ENCODE data around the gene TNNI3.
"Not testable (repeated sequence)": the region's sequence is repeated elsewhere in the genome, so short reads cannot be mapped to it uniquely, and the experiment has no call there.

The TNNI3 gene

DNA sequence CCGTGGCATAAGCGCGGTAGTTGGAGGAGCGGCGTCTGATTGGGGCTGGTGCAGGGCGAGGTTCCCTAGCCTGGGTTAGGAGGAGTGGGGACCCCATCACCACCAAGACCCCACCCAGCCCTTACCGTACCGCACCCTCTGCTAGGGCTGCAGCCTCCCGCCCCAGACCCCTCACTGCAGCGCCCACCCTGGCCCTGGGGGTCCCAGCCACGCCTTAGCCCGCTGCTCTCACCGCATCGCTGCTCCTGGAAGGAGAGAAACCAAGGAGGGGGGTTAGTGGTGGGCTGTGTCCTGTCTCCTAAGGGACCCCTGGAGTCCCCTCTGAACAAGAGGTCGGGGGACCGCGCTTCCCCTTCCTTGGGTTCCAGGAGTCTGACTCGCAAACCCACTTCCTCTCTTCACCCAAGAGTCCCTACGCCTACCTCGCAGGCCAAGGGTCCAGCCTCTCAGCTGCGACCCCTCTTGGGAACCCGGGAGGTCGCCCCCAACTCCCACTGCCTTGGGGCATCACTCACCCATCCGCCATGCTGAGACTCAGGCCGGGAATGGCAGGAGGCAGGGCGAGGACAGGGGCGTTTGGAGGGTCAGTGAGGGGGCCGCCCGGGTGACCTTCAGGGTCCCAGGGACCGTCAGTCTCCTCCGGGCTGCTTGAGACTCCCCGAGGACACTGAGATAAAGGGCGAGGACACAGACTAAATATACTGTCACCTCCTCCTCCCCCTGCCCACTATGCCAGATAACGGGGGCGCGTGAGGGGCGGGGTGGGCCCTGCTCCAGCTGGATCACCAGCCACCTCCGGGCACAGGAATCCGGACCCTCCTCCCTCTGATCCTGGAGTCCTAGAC is at the start of gene TNNI3:
TNNI3 (minus strand) TSS at position 669 of the 845 bp plus-strand sequence; CDS start at position 526, 143 bp downstream.
- no peak for DNase-seq

DNA sequence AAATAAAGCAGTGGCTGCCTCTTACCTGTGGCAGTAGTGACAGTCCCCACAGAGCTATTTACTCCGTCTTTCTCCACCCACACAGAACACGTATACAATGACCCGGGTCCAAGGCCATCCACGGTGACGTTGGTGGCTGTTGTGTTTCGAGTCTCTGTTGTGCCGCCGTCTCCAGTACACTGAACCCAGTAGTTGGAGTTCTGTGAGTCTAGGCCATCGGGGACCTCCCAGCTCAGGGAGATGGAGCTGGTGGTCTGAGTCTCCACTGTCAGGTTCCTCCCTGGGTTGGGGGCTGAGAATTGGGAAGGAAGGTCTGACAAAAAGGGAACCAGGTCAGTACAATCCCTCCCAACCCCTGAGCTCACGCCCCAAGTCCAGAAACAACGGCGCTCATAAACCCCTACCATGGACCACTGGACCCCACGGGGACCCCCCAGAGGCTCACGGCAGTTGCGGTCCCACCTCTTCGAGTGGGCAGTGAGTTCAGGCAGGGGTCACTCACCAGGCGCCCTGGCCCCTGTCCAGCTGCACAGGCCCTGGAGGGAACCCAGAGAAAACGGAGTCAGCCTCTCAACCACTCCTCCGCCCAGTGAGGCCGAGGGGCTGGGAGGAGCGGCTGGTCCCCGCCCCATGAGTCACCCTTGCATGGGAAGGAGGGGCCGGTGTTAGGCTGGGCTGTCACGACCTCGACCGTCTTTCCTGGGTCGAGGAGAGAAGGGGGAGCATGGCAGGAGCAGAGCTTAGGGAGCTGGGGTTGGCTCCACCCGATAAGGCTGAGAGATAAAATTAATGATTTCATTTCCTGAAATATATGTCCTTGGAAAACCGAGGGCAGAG is 49.4 kb upstream of the TNNI3 start:
- DNase-seq: peak; percentile 67

DNA sequence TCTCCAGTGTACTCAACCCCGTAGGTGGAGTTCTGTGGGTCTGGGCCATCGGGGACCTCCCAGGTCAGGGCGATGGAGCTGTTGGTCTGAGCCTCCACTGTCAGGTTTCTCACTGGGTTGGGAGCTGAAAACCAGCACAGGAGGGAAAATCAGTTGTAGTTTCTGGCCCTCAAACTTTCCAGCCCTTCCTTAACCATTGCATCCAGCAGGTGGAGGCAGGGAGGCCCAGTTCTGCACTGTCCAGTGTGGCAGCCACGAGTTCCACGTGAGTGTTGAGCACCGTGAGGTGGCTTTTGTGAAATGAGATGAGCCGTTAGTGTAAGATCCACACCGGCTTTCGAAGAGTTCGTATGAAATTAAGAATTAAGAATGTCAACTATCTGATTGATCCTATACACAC is 44.7 kb upstream of the TNNI3 start:
- DNase-seq: not testable (repeated sequence)

- DNase-seq: no peak
Observed at GRCh38 chr19:55199620-55200204, 42.2 kb upstream of the TNNI3 start.

- no peak for DNase-seq
Observed at GRCh38 chr19:55198651-55199050, 41.1 kb upstream of the TNNI3 start.

GRCh38 chr19:55197528-55197927 is 40.0 kb upstream of the TNNI3 start:
- no peak for DNase-seq

- DNase-seq: no peak
Observed at GRCh38 chr19:55196803-55197202, 39.3 kb upstream of the TNNI3 start.

DNA sequence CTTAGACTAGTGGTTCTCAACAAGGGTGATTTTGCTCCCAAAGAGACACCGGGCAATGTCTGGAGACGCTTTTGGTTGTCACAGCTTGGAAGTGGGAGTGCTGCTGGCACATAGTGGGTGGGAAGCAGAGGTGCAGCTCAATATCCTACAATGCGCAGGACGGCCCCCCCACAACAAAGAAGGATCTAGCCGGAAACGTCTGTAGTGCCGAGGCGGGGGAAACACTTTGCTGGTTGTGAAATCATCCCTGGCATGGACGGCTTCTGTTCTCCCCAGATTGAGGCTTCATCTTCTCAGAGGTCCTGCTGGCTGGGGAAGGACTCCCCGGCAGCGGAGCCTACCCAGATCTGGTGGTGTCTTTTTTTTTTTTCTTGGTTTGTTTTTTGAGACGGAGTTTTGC is 35.9 kb upstream of the TNNI3 start:
- no peak for DNase-seq

GRCh38 chr19:55189403-55189835 is 31.9 kb upstream of the TNNI3 start:
- no peak for DNase-seq

DNA sequence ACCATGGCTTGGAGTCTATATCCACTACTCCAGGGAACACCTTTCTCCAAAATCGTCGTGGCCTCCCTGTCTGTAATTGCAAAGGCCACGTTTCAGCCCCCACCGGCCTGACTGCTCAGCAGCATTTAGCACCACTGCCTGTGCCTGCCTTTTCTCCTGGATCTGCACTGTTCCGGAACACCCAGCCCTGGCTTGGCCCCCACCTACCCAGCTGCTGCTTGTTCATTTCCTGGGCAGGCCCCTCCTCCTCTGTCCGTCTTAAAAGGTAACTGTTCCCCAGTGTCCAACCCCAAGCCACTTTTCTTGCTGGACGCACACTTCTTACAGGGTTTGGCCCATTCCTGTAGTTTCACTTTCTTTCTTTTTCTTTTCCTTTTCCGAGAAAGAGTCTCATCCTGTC is 31.1 kb upstream of the TNNI3 start:
- no peak for DNase-seq

DNA sequence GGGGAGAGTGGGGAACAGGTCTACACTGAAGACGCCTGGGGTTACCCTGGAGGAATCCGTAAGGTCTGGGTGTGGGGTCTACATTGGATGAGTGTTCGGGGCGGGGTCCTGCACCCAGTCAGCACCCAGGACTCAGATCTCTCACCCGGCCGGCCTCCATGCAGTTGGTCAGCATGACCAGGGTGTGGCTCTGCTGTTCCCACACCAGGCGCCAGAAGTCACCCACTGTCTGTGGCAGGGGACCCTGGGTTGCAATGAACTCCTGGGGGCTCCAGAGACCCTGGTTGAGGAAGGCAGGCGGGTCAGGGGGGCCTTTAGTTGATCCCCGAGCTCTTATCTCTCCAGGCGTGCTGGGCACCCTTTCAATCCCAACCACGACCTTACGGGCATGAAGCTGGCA is 28.5 kb upstream of the TNNI3 start:
- DNase-seq: no peak

- DNase-seq: no peak
Observed at GRCh38 chr19:55181740-55182139, 24.2 kb upstream of the TNNI3 start.

- DNase-seq: no peak
Observed at GRCh38 chr19:55179606-55180484, 22.3 kb upstream of the TNNI3 start, which contains the start of gene SYT5. Gene SYT5 (minus strand): TSS chr19:55180289. CDS start chr19:55179041, 1,248 bp downstream.

DNA sequence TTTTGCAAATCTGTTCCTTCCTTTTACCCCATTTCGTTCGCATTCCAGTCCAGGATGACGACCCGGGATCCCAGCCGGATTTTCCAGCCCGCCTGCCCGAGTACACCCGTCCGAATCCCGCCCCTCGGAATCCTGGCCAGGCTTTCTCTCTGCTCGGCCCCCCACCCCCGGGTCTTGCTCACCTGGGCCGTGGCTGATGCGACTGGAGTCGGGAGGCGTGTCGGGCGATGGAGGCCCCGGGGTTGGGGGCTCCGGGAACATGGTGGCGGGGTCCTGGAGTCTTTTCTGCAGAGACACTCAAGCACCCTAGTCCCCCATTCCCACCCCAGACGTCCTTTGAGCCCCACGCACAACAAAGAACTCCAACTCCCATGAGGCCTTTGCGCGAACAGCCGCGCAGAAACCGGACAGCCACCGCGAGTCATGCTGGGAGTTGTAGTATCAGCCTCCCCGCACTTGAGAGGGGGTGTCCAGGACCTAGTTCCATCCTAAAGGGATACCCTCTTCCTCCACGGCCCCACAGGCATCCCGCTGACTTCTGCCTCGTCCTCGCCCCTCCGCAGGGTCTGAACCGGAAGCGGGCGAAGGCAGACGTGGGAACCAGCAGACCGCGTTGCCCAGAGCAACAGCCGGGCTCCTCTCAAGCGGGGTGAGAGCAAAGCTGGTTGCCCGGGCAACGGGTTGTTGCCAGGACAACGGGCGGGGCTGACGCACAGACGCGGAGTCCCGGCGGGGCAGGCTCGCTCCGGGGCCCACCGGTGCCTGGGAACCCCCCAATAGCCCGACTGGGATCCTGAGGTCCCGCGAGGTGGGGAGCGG is 21.5 kb upstream of the TNNI3 start:
- peak; percentile 89 for DNase-seq

DNA sequence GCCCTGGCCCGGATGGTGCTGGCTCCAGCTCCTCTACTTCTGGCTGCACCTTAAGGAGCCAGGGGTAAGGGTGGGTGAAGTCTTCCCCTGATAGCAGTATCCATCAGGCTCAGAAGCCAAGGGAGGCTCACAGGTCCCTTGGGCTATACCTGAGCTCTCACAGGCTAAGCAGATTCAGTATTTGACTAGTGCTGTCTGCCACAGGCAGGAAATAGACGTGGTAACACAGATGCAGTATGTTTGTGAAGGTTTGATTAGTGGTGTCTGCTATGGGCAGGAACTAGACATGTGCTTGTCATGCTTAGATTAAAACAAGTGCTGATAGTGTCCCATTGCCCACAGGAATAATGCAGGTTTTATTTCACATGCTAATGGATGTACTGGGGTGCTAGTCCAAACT is 18.5 kb upstream of the TNNI3 start:
- DNase-seq: no peak

DNA sequence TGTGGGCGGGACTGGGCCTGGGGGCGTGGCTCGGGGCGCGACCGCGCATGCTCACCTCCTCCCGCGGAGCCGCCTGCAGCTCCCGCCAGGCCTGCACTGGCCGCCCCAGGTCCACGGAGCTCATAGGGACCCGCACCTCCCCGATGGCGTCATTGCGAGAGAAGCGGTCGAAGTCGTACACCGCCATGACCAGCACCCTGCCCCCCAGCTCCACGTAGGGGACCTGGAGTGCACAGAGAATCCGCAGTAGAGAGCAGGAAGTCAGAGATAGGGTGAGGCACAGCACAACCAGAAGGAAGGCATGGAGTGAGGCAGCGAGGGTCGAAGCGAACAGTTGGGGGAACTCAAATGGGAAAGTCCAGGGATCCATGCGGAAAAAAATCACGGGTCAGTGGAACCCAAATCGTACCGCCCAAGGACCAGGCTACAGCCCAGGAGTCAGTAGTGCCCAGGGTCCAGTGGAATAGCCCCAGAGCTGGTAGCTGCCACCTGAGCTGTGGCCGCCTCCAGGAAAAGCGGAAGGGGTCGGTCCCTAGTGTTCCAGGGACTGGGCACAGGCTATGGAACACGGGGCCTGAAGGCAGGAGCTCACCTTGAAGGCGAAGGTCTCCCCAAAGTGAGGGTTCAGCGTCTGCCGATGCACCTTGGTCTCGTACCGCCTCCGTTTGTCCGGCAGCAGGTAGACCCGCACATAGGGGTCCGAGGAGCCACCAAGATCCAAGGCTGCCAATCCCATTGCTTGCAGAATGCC is 17.8 kb upstream of the TNNI3 start:
- DNase-seq: no peak

GRCh38 chr19:55174425-55175116 is 17.0 kb upstream of the TNNI3 start:
- DNase-seq: no peak

DNA sequence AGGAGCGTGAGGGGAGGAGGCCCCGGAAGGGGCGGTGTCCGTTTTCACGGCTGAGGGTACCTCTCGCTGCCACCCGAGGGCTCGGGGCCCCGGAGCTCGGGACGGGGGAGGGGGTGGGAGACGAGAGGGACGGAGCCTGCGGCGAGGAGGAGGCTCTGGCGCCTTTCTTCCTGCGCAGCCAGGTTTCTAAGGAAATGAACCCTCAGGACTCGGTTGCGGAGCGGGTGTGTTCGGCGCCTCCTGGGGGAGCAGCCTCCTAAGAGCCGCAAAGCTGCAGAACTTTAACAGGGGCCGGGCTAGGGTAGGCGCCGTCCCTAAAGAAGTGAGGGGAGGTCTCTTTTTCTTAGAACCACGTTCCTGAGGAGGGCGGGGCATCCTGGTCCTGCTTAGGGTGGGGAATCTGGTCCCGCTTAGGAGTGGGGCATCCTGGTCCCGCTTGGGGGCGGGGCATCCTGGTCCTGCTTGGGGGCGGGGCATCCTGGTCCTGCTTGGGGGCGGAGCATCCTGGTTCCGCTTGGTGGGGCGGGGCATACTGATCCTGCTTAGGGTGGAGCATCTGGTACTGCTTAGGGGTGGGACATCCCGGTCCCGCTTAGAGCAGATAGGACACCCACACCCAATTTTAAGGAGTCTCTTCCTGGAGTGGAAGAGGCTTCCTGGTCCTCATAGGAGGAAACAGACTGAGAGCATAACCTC is 16.3 kb upstream of the TNNI3 start:
- DNase-seq: peak; percentile 74

DNA sequence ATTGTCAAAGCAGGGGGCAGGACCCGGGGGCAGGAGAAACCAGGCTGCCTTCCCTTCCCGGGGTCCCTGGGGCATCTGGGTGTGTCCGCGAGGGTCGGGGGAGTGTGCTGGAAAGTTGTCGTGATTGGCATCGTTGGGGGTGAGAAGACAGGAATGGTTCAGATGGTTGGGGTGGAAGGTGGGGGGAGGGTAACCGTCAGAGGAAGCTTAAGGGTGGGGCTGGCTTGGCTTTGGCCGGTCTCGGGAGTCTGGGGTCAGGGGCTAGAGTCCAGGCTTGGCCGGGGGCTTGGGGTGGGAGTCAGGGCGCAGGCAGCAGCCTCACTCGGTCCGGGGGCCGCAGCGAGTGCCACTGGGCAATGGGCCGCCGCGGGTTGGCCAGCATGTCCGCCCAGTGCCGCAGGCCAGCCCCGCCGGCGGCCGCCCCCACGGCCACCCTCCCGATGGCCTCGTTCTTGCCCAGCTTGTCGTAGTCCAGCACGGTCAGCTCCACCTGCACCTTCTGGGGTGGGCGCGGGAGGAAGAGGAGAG is 15.7 kb upstream of the TNNI3 start:
- DNase-seq: no peak
